ENCODE data around the gene PDE2A. TPM values are rescaled to one million over a fixed set of nuclear protein-coding genes. Genes with fewer than 3 reads are reported as not detected.

PDE2A gene
- total and polyA plus RNA-seq, 10 of the 15 experiments (the other 5 are each of a cell fraction or from before 2014, with no cell fraction given): 0.06 to 0.15 (median 0.11) TPM; not detected in 6

- TF ChIP-seq MEF2A (IDR thresholded peaks at IDR 0.05; ENCODE audit: insufficient read depth, low read depth, low read length): no peak
- TF ChIP-seq RAD51 (IDR thresholded peaks at IDR 0.05): no peak
- no peak for TF ChIP-seq MYC (IDR thresholded peaks at IDR 0.05; ENCODE audit: insufficient read depth, insufficient read length, insufficient replicate concordance, low read length, severe bottlenecking)
- TF ChIP-seq ZNF622 (IDR thresholded peaks at IDR 0.05): no peak
These were observed 127.4 kb downstream of the PDE2A start (continued) for GRCh38 chr11:72546866-72547265.

- in situ Hi-C loops (cut with MboI): no loop called here
- Histone ChIP-seq H3K4me3 (no peak overlapping the region), H3K9ac (ENCODE audit: control insufficient read depth, insufficient read depth, low read length) (no peak overlapping the region), H4K20me1 (ENCODE audit: control insufficient read depth, insufficient read depth) (no peaks in the 10 kb centered on the region), H3K27me3 (replicated peaks in 1 of 2; ENCODE audit: control insufficient read depth in 2 of 2, insufficient read depth in 2 of 2, low read length in 1 of 2) (peaks cover 2 to 3% of the 10 kb centered on the region in 2 experiments; a peak in 3 of 4 replicates), H3K4me1 (ENCODE audit: control insufficient read depth, insufficient read depth, low read length) (no peaks in the 10 kb centered on the region), H2AFZ (ENCODE audit: control insufficient read depth, low read depth, low read length) (no peak overlapping the region), H3K27ac (ENCODE audit: control insufficient read depth, insufficient read depth) (no peak overlapping the region), H3K9me3 (replicated peaks; ENCODE audit: control insufficient read depth, insufficient read depth, low read length) (no peaks in the 10 kb centered on the region), H3K4me2 (ENCODE audit: control insufficient read depth, insufficient read depth) (no peak overlapping the region), H3K79me2 (ENCODE audit: control insufficient read depth, insufficient read depth, low read length) (no peaks in the 10 kb centered on the region), H3K36me3 (ENCODE audit: control insufficient read depth in 2 of 2, insufficient read depth in 2 of 2, low read length in 1 of 2) (no peaks in the 10 kb centered on the region)
- no peak for DNase-seq (ENCODE audit: low read depth, low spot score)
- no peak for ATAC-seq
- intact Hi-C loops (cut with micrococcal nuclease; ENCODE audit: unreplicated experiment): no loop called here
- SMC1A ChIA-PET (ENCODE audit: uncharacterized antibody, unreplicated experiment): no interaction called here
- RAD21 ChIA-PET (ENCODE audit: unreplicated experiment): interaction anchor here (1.8 kb wide), 1 partner anchor 73 kb away, joined by 6 read pairs; no protein-coding TSS in a partner anchor
- POLR2A ChIA-PET: no interaction called here
- FAIRE-seq: no peak
- 38% methylated on average over 4 of the region's 4 CpGs for WGBS (ENCODE audit: insufficient coverage, insufficient replicate concordance, low lambda C conversion rate, missing lambda C conversion rate)
- no TSS peak for BruUV-seq (replicated peaks)
- TF ChIP-seq USF2 (IDR thresholded peaks at IDR 0.05; ENCODE audit: borderline replicate concordance, low read depth, low read length) (no peak), BCL3 (IDR thresholded peaks at IDR 0.05; ENCODE audit: borderline replicate concordance, insufficient read depth, low read depth, low read length, poor library complexity, severe bottlenecking) (peak; percentile 25)
- CTCF ChIA-PET: interaction anchor here (1.2 kb wide), 1 partner anchor 73 kb away, joined by 3 read pairs; no protein-coding TSS in a partner anchor
These were observed 129.6 kb downstream of the PDE2A start for GRCh38 chr11:72544589-72544988.
